T-helper 9 cell (primary cell): ENCODE data around the gene PSMD5.
A peak's percentile ranks its signal among the peaks of the same experiment; 100 is the strongest.

Experiments used
- DNase-seq: peaks from one replicate; pipeline ENCODE4 v3.0.0-alpha.2; 2020

Gene PSMD5

GRCh38 chr9:120801441-120801840 lies 41.3 kb downstream of the PSMD5 start:
- no peak for DNase-seq

GRCh38 chr9:120792898-120793765 lies 49.6 kb downstream of the PSMD5 start, which contains the start of gene FBXW2:
Gene FBXW2 (minus strand): TSS chr9:120793416. CDS start chr9:120788258, 5,158 bp downstream.
- DNase-seq, result peak; percentile 73

GRCh38 chr9:120791161-120791560 lies 51.6 kb downstream of the PSMD5 start:
- DNase-seq, result no peak

- no peak for DNase-seq
These were observed 54.8 kb downstream of the PSMD5 start for GRCh38 chr9:120787933-120788332.

- no peak for DNase-seq
These were observed 59.1 kb downstream of the PSMD5 start for GRCh38 chr9:120783602-120784047.

- DNase-seq, result no peak
These were observed 61.5 kb downstream of the PSMD5 start for GRCh38 chr9:120781236-120781635.

GRCh38 chr9:120780367-120780766 lies 62.4 kb downstream of the PSMD5 start:
- no peak for DNase-seq

- no peak for DNase-seq
These were observed 63.5 kb downstream of the PSMD5 start for GRCh38 chr9:120779227-120779626.

GRCh38 chr9:120778758-120779157 lies 64.0 kb downstream of the PSMD5 start:
- no peak for DNase-seq

- no peak for DNase-seq
These were observed 65.5 kb downstream of the PSMD5 start for GRCh38 chr9:120777229-120777628.

GRCh38 chr9:120776788-120777187 lies 65.9 kb downstream of the PSMD5 start:
- DNase-seq, result no peak

- DNase-seq, result no peak
These were observed 66.9 kb downstream of the PSMD5 start for GRCh38 chr9:120775859-120776258.

GRCh38 chr9:120774719-120775118 lies 68.0 kb downstream of the PSMD5 start:
- DNase-seq, result no peak

- DNase-seq, result no peak
These were observed 69.5 kb downstream of the PSMD5 start for GRCh38 chr9:120773256-120773655.

- no peak for DNase-seq
These were observed 71.8 kb downstream of the PSMD5 start for GRCh38 chr9:120770931-120771330.

GRCh38 chr9:120768886-120769285 lies 73.8 kb downstream of the PSMD5 start:
- DNase-seq, result no peak

- no peak for DNase-seq
These were observed 74.5 kb downstream of the PSMD5 start for GRCh38 chr9:120768247-120768646.

- no peak for DNase-seq
These were observed 75.3 kb downstream of the PSMD5 start for GRCh38 chr9:120767451-120767850.
